ENCODE measurements around the gene SDK2. TPM values are rescaled to one million over a fixed set of nuclear protein-coding genes. Genes with fewer than 3 reads are reported as not detected.

Gene SDK2
- total and polyA plus RNA-seq, 2 experiments from 2014 or later: 0.59 to 1.2 TPM

GRCh38 chr17:73429440-73430164, 214.6 kb downstream of the SDK2 start:
- Histone ChIP-seq H3K4me1 (ENCODE audit: insufficient read depth) (no peaks in the 10 kb centered on the region), H3K9me3 (ENCODE audit: low read depth) (no peaks in the 10 kb centered on the region), H3K4me2 (peak overlapping the region; percentile 48), H4K20me1 (ENCODE audit: insufficient read depth, poor library complexity, severe bottlenecking) (no peaks in the 10 kb centered on the region), H3K79me2 (no peaks in the 10 kb centered on the region), H3K36me3 (replicated peaks; ENCODE audit: insufficient read depth, low read depth) (no peaks in the 10 kb centered on the region), H3K27me3 (no peaks in the 10 kb centered on the region), H3K9me2 (replicated peaks; ENCODE audit: insufficient read depth) (no peaks in the 10 kb centered on the region), H3K27ac (no peak overlapping the region), H3K4me3 (no peak overlapping the region), H2AFZ (no peak overlapping the region)
- WGBS (ENCODE audit: low lambda C conversion rate, missing lambda C conversion rate): 29% methylated on average over 14 of the region's 14 CpGs
- TF ChIP-seq EZH2 (IDR thresholded peaks at IDR 0.05; ENCODE audit: borderline replicate concordance): no peak
- TF ChIP-seq EZH2phosphoT487 (IDR thresholded peaks at IDR 0.05; ENCODE audit: low read depth, severe bottlenecking, unreplicated experiment): no peak
- TF ChIP-seq, protein P1, sequence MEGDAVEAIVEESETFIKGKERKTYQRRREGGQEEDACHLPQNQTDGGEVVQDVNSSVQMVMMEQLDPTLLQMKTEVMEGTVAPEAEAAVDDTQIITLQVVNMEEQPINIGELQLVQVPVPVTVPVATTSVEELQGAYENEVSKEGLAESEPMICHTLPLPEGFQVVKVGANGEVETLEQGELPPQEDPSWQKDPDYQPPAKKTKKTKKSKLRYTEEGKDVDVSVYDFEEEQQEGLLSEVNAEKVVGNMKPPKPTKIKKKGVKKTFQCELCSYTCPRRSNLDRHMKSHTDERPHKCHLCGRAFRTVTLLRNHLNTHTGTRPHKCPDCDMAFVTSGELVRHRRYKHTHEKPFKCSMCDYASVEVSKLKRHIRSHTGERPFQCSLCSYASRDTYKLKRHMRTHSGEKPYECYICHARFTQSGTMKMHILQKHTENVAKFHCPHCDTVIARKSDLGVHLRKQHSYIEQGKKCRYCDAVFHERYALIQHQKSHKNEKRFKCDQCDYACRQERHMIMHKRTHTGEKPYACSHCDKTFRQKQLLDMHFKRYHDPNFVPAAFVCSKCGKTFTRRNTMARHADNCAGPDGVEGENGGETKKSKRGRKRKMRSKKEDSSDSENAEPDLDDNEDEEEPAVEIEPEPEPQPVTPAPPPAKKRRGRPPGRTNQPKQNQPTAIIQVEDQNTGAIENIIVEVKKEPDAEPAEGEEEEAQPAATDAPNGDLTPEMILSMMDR (IDR thresholded peaks at IDR 0.05; ENCODE audit: poor library complexity): peak; percentile 99
- DNase-seq (ENCODE audit: low spot score): peak; percentile 94

DNA sequence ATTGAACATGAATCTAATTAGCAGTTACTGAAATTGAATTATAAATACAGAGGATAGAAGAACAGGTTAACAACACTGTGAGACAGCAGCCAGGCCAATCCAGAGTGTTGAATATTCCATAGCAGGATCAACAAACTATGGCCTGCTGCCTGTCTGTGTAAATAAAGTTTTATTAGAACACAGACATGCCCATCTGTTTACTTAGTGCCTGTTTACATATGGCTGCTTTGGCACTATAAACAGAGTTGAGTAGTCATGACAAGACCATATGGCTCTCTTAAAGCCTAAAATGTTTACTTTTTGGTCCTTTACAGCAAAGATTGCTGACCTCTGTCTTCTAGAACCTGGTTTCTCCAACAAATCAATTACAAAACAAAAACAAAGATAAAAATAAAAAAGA, 217.0 kb downstream of the SDK2 start:
- DNase-seq (ENCODE audit: low spot score): no peak
- Histone ChIP-seq H3K4me1 (ENCODE audit: insufficient read depth) (no peaks in the 10 kb centered on the region), H3K4me3 (no peak overlapping the region)

GRCh38 chr17:73424571-73424970, 219.7 kb downstream of the SDK2 start:
- Histone ChIP-seq H3K27me3 (no peaks in the 10 kb centered on the region), H2AFZ (no peak overlapping the region), H3K9me3 (ENCODE audit: low read depth) (no peaks in the 10 kb centered on the region), H3K4me1 (ENCODE audit: insufficient read depth) (no peaks in the 10 kb centered on the region), H3K36me3 (replicated peaks; ENCODE audit: insufficient read depth, low read depth) (no peaks in the 10 kb centered on the region), H3K79me2 (no peaks in the 10 kb centered on the region), H3K27ac (no peak overlapping the region), H3K9me2 (replicated peaks; ENCODE audit: insufficient read depth) (no peaks in the 10 kb centered on the region), H3K4me2 (no peak overlapping the region), H3K4me3 (no peak overlapping the region), H4K20me1 (ENCODE audit: insufficient read depth, poor library complexity, severe bottlenecking) (no peaks in the 10 kb centered on the region)
- TF ChIP-seq EZH2phosphoT487 (IDR thresholded peaks at IDR 0.05; ENCODE audit: low read depth, severe bottlenecking, unreplicated experiment): no peak
- TF ChIP-seq EZH2 (IDR thresholded peaks at IDR 0.05; ENCODE audit: borderline replicate concordance): no peak
- TF ChIP-seq, protein P1 (IDR thresholded peaks at IDR 0.05; ENCODE audit: poor library complexity): no peak
- WGBS (ENCODE audit: low lambda C conversion rate, missing lambda C conversion rate): 92% methylated on average over 6 of the region's 6 CpGs
- no peak for DNase-seq (ENCODE audit: low spot score)

More for the DNA sequence above, 217.0 kb downstream of the SDK2 start:
- no peak for TF ChIP-seq EZH2 (IDR thresholded peaks at IDR 0.05; ENCODE audit: borderline replicate concordance)
- TF ChIP-seq, protein P1 (IDR thresholded peaks at IDR 0.05; ENCODE audit: poor library complexity): no peak
- no peak for TF ChIP-seq EZH2phosphoT487 (IDR thresholded peaks at IDR 0.05; ENCODE audit: low read depth, severe bottlenecking, unreplicated experiment)
- H2AFZ ChIP-seq: no peak overlapping the region
- no peaks in the 10 kb centered on the region for H3K9me2 ChIP-seq (replicated peaks; ENCODE audit: insufficient read depth)
- no peaks in the 10 kb centered on the region for H3K27me3 ChIP-seq
- no peaks in the 10 kb centered on the region for H3K36me3 ChIP-seq (replicated peaks; ENCODE audit: insufficient read depth, low read depth)
- H3K27ac ChIP-seq: no peak overlapping the region
- no peaks in the 10 kb centered on the region for H4K20me1 ChIP-seq (ENCODE audit: insufficient read depth, poor library complexity, severe bottlenecking)
- no peaks in the 10 kb centered on the region for H3K79me2 ChIP-seq
- H3K9me3 ChIP-seq (ENCODE audit: low read depth): no peaks in the 10 kb centered on the region
- no peak overlapping the region for H3K4me2 ChIP-seq

Measured in hepatocyte (in vitro differentiated cells).